ENCODE data around the gene SERPINB10. TPM values are rescaled to one million over a fixed set of nuclear protein-coding genes. Genes with fewer than 3 reads are reported as not detected.

Gene SERPINB10
- total RNA-seq, 2 donors from 2014 or later, result not detected

- no peak for TF ChIP-seq CTCF (IDR thresholded peaks at IDR 0.05)
- no peak overlapping the region for H3K4me3 ChIP-seq
- ATAC-seq (ENCODE audit: insufficient number of reproducible peaks, low FRiP score, low read depth) (no peak), DNase-seq (ENCODE audit: low spot score) (no peak)
- H3K4me1 ChIP-seq (ENCODE audit: control insufficient read depth in 1 of 2, low read depth in 2 of 2), result no peaks in the 10 kb centered on the region
- H3K9me3 ChIP-seq, result no peaks in the 10 kb centered on the region
- H3K27ac ChIP-seq, result no peak overlapping the region
- no peaks in the 10 kb centered on the region for H3K36me3 ChIP-seq
- no peaks in the 10 kb centered on the region for H3K27me3 ChIP-seq (replicated peaks; ENCODE audit: insufficient read depth)
These were observed 16.8 kb upstream of the SERPINB10 start for GRCh38 chr18:63890950-63891304.

GRCh38 chr18:63892566-63892965 lies 15.2 kb upstream of the SERPINB10 start:
- Histone ChIP-seq H3K27me3 (replicated peaks; ENCODE audit: insufficient read depth) (no peaks in the 10 kb centered on the region), H3K4me3 (no peak overlapping the region), H3K4me1 (ENCODE audit: control insufficient read depth in 1 of 2, low read depth in 2 of 2) (no peaks in the 10 kb centered on the region), H3K9me3 (no peaks in the 10 kb centered on the region), H3K27ac (no peak overlapping the region), H3K36me3 (no peaks in the 10 kb centered on the region)
- no peak for ATAC-seq (ENCODE audit: insufficient number of reproducible peaks, low FRiP score, low read depth)
- TF ChIP-seq CTCF (IDR thresholded peaks at IDR 0.05), result no peak
- no peak for DNase-seq (ENCODE audit: low spot score)

GRCh38 chr18:63894106-63894772 lies 13.5 kb upstream of the SERPINB10 start:
- Histone ChIP-seq H3K27me3 (replicated peaks; ENCODE audit: insufficient read depth) (no peaks in the 10 kb centered on the region), H3K27ac (no peak overlapping the region), H3K4me3 (no peak overlapping the region), H3K36me3 (no peaks in the 10 kb centered on the region), H3K4me1 (ENCODE audit: control insufficient read depth in 1 of 2, low read depth in 2 of 2) (no peaks in the 10 kb centered on the region), H3K9me3 (no peaks in the 10 kb centered on the region)
- DNase-seq (ENCODE audit: low spot score) (no peak), ATAC-seq (ENCODE audit: insufficient number of reproducible peaks, low FRiP score, low read depth) (no peak)
- no peak for TF ChIP-seq CTCF (IDR thresholded peaks at IDR 0.05)

- Histone ChIP-seq H3K4me3 (no peak overlapping the region), H3K4me1 (ENCODE audit: control insufficient read depth in 1 of 2, low read depth in 2 of 2) (no peaks in the 10 kb centered on the region), H3K27ac (no peak overlapping the region), H3K27me3 (replicated peaks; ENCODE audit: insufficient read depth) (no peaks in the 10 kb centered on the region), H3K36me3 (no peaks in the 10 kb centered on the region), H3K9me3 (no peaks in the 10 kb centered on the region)
- no peak for DNase-seq (ENCODE audit: low spot score)
- TF ChIP-seq CTCF (IDR thresholded peaks at IDR 0.05), result no peak
- ATAC-seq (ENCODE audit: insufficient number of reproducible peaks, low FRiP score, low read depth), result no peak
These were observed 12.6 kb upstream of the SERPINB10 start for GRCh38 chr18:63895190-63895589.

GRCh38 chr18:63897072-63897471 lies 10.7 kb upstream of the SERPINB10 start:
- no peak overlapping the region for H3K27ac ChIP-seq
- TF ChIP-seq CTCF (IDR thresholded peaks at IDR 0.05), result no peak
- no peaks in the 10 kb centered on the region for H3K27me3 ChIP-seq (replicated peaks; ENCODE audit: insufficient read depth)
- no peak overlapping the region for H3K4me3 ChIP-seq
- H3K36me3 ChIP-seq, result no peaks in the 10 kb centered on the region
- H3K9me3 ChIP-seq, result no peaks in the 10 kb centered on the region
- ATAC-seq (ENCODE audit: insufficient number of reproducible peaks, low FRiP score, low read depth), result no peak
- no peaks in the 10 kb centered on the region for H3K4me1 ChIP-seq (ENCODE audit: control insufficient read depth in 1 of 2, low read depth in 2 of 2)
- no peak for DNase-seq (ENCODE audit: low spot score)
